HG03354 (cell line): ENCODE measurements around the gene COL8A1.

Experiments used
- ATAC-seq: cut with Tn5 transposase; IDR thresholded peaks from one replicate; pipeline ENCODE4 v1.9.1; 2021; ENCODE audit warnings: mild to moderate bottlenecking; ENCODE audit not compliant: unreplicated experiment, poor library complexity, severe bottlenecking

Gene COL8A1

DNA sequence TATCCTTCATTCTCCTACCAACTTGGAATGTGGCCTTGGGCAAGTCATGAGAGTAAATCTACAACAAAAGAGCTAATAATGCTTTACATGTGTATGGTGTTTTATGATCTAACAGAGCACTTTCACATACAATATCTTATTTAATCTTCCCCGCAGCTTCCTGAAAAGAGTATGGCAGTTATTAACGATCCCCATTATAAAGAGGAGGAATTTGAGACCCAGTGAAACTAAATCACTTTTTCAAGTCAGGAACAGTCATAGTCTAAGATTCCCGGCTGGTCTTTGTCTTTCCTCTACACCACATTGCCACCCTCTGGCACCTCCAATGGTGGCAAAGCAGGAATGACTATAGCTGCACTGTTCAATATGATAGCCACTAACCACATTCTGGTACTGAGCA, 109.5 kb downstream of the COL8A1 start:
- no peak for ATAC-seq

GRCh38 chr3:99751649-99752048, 113.3 kb downstream of the COL8A1 start:
- no peak for ATAC-seq

DNA sequence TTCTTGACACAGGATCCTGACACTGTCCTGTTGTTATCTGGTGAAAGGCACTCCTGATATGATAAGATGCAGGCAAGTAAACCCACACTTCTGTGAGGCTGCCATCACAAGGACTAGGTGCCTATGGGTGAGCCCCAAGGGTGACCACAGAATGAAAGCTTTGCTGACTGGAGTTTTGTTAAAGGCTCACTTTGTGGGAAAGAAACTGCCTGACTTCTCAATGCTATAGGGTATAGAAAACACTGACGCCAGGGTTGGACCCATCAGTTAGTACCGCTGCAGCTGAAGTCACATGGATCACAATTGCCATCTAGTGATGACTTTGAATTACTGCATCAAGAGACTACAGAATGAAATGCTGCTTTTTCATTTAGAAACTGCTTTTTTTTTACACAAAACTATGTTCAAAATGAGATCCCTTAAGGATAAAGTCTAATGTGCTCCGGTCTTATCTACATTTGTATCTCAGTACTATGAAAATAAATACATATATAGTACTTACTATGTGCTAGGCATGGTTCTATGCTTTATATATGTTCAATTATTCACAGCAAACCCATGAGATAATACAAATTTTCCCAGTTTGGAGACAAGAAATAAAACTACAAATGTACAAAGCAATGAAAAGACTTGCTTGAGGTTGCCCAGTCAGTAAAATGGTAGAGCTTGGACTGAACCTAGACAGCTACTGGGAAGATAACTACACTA, 115.0 kb downstream of the COL8A1 start:
- peak; percentile 91 for ATAC-seq

GRCh38 chr3:99755831-99756230, 117.4 kb downstream of the COL8A1 start:
- no peak for ATAC-seq

DNA sequence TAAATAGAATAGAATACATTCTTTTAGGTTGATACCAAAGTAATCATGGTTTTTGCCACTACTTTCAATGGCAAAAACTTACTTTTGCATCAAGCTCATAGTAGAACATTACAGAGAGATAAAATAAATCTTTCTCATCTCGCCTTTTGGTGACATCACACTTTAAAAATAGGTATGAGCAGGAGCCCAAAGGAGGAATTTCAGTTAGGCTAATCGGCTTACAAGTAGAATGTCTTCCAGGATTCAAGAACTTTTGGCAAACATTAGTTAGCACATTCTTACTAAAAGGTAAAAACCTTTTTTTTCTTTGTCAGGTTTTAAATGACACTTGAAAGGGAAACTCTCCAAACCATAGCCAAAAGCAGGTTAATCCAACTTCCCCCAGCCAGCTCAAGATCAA, 119.6 kb downstream of the COL8A1 start:
- ATAC-seq = no peak

- ATAC-seq = no peak
These were observed 120.2 kb downstream of the COL8A1 start for GRCh38 chr3:99758502-99759177.

- ATAC-seq = no peak
These were observed 121.6 kb downstream of the COL8A1 start for GRCh38 chr3:99760031-99760430.

GRCh38 chr3:99760629-99761028, 122.2 kb downstream of the COL8A1 start:
- no peak for ATAC-seq

GRCh38 chr3:99761415-99762165, 123.2 kb downstream of the COL8A1 start:
- no peak for ATAC-seq

- ATAC-seq = no peak
These were observed 124.5 kb downstream of the COL8A1 start for GRCh38 chr3:99762901-99763300.

DNA sequence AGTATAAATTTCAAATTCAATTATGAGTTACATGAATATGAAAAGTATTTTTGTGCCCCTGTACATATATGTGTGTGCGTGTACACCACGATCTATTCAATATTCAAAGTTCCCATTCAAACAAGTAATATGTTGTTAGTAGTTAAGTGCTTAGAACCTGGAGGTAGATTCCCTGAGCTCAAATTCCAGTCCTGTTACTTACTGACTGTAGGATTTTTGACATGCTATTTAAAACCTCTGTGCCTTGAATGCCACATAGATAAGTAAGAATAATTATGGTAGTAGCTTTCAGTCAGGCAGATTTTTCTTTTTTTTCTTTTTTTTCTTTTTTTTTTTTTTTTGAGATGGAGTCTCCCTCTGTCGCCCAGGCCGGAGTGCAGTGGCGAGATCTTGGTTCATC, 126.0 kb downstream of the COL8A1 start:
- ATAC-seq = no peak

- no peak for ATAC-seq
These were observed 126.9 kb downstream of the COL8A1 start for GRCh38 chr3:99765042-99765942.

GRCh38 chr3:99767291-99767690, 128.9 kb downstream of the COL8A1 start:
- no peak for ATAC-seq

- no peak for ATAC-seq
These were observed 129.7 kb downstream of the COL8A1 start for GRCh38 chr3:99768126-99768525.

GRCh38 chr3:99768808-99769501, 130.6 kb downstream of the COL8A1 start:
- no peak for ATAC-seq

DNA sequence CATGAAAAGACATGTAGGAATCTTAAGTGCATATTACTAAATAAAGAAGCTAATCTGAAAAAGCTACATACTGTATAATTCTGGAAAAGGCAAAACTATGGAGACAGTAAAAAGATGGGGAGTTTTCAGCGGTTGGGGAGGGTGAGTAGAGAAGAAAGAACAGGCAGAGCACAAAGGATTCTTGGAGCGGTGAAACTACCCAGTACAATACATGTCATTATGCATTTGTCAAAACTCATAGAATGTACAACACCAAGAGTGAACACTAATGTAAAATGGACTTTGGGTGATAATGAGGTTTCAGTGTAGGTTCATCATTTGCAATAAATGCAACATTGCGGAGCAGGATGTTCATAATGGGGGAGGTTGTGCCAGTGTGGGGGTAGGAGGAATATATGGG, 133.8 kb downstream of the COL8A1 start:
- no peak for ATAC-seq

- ATAC-seq = no peak
These were observed 134.3 kb downstream of the COL8A1 start for GRCh38 chr3:99772671-99773070.

DNA sequence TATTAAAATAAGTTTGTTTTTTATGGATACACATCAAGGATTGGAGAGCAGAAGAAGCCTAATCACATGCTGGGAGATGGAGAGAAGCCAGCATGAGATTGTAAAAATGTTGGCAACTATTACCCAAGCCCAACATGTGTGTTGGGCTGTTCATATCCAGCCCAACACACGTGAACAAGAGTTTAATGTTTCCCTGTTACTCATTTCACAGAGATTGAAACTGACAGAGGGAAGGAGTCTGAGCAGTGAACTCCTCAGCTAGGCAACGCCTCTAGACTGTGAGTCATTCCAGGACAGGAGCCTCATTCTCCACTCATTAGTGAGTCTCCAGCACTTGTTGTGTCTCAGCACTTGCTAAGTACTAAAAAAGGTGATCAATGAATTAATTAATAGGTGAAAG, 136.1 kb downstream of the COL8A1 start:
- peak; percentile 96 for ATAC-seq

DNA sequence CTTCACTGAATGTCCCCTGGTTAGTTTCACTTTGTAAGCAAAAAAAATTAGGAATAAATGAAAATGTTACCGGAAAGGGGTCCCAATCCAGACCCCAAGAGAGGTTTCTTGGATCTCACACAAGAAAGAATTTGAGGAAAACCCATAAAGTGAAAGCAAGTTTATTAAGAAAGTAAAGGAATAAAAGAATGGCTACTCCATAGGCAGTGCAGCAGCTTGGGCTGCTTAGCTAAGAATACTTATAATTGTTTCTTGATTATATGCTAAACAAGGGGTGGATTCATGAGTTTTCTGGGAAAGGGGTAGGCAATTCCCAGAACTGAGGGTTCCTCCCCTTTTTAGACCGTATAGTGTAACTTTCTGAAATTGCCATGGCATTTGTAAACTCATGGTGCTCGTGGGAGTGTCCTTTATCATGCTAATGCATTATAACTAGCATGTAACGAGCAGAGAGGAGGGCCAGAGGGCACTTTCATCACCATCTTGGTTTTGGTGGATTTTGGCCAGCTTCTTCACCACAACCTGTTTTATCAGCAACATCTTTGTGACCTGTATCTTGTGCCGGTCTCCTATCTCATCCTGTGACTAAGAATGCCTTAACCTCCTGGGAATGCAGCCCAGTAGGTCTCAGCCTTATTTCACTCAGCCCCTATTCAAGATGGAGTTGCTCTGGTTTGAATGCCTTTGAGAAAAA, 138.3 kb downstream of the COL8A1 start:
- no peak for ATAC-seq
